ENCODE measurements around the gene TMC6. TPM values are rescaled to one million over a fixed set of nuclear protein-coding genes. Genes with fewer than 3 reads are reported as not detected.

TMC6 gene
- polyA plus RNA-seq, 1 donor (not counting 4 experiments of a cell fraction or from before 2014, with no cell fraction given), result 20.4 TPM

- no peaks in the 10 kb centered on the region for H3K9me1 ChIP-seq (ENCODE audit: control insufficient read depth, extremely low read depth, insufficient read depth, low read length)
- H3K36me3 ChIP-seq (ENCODE audit: control insufficient read depth in 2 of 2, extremely low read depth in 1 of 2, insufficient read depth in 2 of 2, low read length in 2 of 2), result peaks cover 0 to 1% of the 10 kb centered on the region in 2 experiments
- dilution Hi-C loops (cut with MboI; ENCODE audit: extremely low pct_ligation_motif_present, low sequenced_read_pairs), result no loop called here
- FAIRE-seq, result no peak
- H3K9ac ChIP-seq (ENCODE audit: control insufficient read depth, extremely low read depth, insufficient read depth, low read length), result no peak overlapping the region
- TF ChIP-seq, protein P1, sequence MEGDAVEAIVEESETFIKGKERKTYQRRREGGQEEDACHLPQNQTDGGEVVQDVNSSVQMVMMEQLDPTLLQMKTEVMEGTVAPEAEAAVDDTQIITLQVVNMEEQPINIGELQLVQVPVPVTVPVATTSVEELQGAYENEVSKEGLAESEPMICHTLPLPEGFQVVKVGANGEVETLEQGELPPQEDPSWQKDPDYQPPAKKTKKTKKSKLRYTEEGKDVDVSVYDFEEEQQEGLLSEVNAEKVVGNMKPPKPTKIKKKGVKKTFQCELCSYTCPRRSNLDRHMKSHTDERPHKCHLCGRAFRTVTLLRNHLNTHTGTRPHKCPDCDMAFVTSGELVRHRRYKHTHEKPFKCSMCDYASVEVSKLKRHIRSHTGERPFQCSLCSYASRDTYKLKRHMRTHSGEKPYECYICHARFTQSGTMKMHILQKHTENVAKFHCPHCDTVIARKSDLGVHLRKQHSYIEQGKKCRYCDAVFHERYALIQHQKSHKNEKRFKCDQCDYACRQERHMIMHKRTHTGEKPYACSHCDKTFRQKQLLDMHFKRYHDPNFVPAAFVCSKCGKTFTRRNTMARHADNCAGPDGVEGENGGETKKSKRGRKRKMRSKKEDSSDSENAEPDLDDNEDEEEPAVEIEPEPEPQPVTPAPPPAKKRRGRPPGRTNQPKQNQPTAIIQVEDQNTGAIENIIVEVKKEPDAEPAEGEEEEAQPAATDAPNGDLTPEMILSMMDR (optimal IDR thresholded peaks at IDR 0.05 in 1 of 3, IDR thresholded peaks at IDR 0.05 in 1 of 3, conservative IDR thresholded peaks at IDR 0.05 in 1 of 3; ENCODE audit: extremely low read depth in 1 of 3, insufficient read depth in 2 of 3, low read length in 3 of 3), result no peak
- TF ChIP-seq EZH2 (IDR thresholded peaks at IDR 0.05; ENCODE audit: low read length), result no peak
- no peaks in the 10 kb centered on the region for H3K79me2 ChIP-seq (ENCODE audit: control insufficient read depth, insufficient read depth, low read length)
- no peaks in the 10 kb centered on the region for H3K4me1 ChIP-seq (ENCODE audit: control insufficient read depth, extremely low read depth, insufficient read depth, low read length)
- no peak for DNase-seq (ENCODE audit: low read depth, low spot score)
- H3K4me2 ChIP-seq (ENCODE audit: control insufficient read depth, extremely low read depth, insufficient read depth, low read depth, low read length), result no peak overlapping the region
- no peaks in the 10 kb centered on the region for H4K20me1 ChIP-seq (ENCODE audit: control insufficient read depth, extremely low read depth, insufficient read depth, low read length)
- H2AFZ ChIP-seq (ENCODE audit: control insufficient read depth, low read length), result no peak overlapping the region
- no peak overlapping the region for H3K4me3 ChIP-seq (ENCODE audit: control insufficient read depth in 2 of 3, extremely low read depth in 1 of 3, insufficient read depth in 2 of 3, low read depth in 1 of 3, low read length in 3 of 3)
- no peaks in the 10 kb centered on the region for H3K27me3 ChIP-seq (ENCODE audit: control insufficient read depth, extremely low read depth, insufficient read depth, low read length)
- H3K27ac ChIP-seq (ENCODE audit: control insufficient read depth, insufficient read depth, low read length), result no peak overlapping the region
- no peaks in the 10 kb centered on the region for H3K9me3 ChIP-seq (ENCODE audit: control insufficient read depth, low read depth, low read length)
Measured at GRCh38 chr17:78105101-78105500, 23.5 kb downstream of the TMC6 start.

DNA sequence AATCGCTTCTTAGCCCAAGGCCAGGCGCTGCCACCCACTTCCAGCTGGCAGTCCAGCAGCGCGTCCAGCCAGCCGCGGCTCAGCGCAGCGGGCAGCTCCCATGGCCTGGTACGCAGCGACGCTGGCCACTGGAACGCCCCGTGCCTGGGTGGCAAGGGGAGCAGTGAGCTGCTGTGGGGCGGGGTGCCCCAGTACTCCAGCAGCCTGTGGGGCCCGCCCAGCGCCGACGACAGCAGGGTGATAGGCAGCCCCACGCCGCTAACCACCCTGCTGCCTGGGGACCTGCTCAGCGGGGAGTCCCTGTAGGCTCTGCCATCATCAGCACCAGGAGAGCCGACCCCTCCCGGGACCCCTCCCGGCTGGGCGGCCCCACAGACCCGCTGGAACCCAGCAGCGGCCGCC is 24.0 kb downstream of the TMC6 start:
- peaks cover 0 to 1% of the 10 kb centered on the region in 2 experiments for H3K36me3 ChIP-seq (ENCODE audit: control insufficient read depth in 2 of 2, extremely low read depth in 1 of 2, insufficient read depth in 2 of 2, low read length in 2 of 2)
- no peak for DNase-seq (ENCODE audit: low read depth, low spot score)
- dilution Hi-C loops (cut with MboI; ENCODE audit: extremely low pct_ligation_motif_present, low sequenced_read_pairs), result no loop called here

More for the DNA sequence above, 24.0 kb downstream of the TMC6 start:
- TF ChIP-seq EZH2 (IDR thresholded peaks at IDR 0.05; ENCODE audit: low read length), result no peak
- TF ChIP-seq, protein P1 (optimal IDR thresholded peaks at IDR 0.05 in 1 of 3, IDR thresholded peaks at IDR 0.05 in 1 of 3, conservative IDR thresholded peaks at IDR 0.05 in 1 of 3; ENCODE audit: extremely low read depth in 1 of 3, insufficient read depth in 2 of 3, low read length in 3 of 3), result no peak
- Histone ChIP-seq H3K4me2 (ENCODE audit: control insufficient read depth, extremely low read depth, insufficient read depth, low read depth, low read length) (no peak overlapping the region), H3K9ac (ENCODE audit: control insufficient read depth, extremely low read depth, insufficient read depth, low read length) (no peak overlapping the region), H3K79me2 (ENCODE audit: control insufficient read depth, insufficient read depth, low read length) (no peaks in the 10 kb centered on the region), H3K4me3 (ENCODE audit: control insufficient read depth in 2 of 3, extremely low read depth in 1 of 3, insufficient read depth in 2 of 3, low read depth in 1 of 3, low read length in 3 of 3) (no peak overlapping the region), H3K27me3 (ENCODE audit: control insufficient read depth, extremely low read depth, insufficient read depth, low read length) (no peaks in the 10 kb centered on the region), H2AFZ (ENCODE audit: control insufficient read depth, low read length) (no peak overlapping the region), H4K20me1 (ENCODE audit: control insufficient read depth, extremely low read depth, insufficient read depth, low read length) (no peaks in the 10 kb centered on the region), H3K9me1 (ENCODE audit: control insufficient read depth, extremely low read depth, insufficient read depth, low read length) (no peaks in the 10 kb centered on the region), H3K4me1 (ENCODE audit: control insufficient read depth, extremely low read depth, insufficient read depth, low read length) (no peaks in the 10 kb centered on the region), H3K27ac (ENCODE audit: control insufficient read depth, insufficient read depth, low read length) (no peak overlapping the region), H3K9me3 (ENCODE audit: control insufficient read depth, low read depth, low read length) (no peaks in the 10 kb centered on the region)
- no peak for FAIRE-seq

Data from keratinocyte (primary cell).